HG03469 (cell line): Measurements from ENCODE around the gene PREP.
"Not testable (repeated sequence)": the region's sequence is repeated elsewhere in the genome, so short reads cannot be mapped to it uniquely, and the experiment has no call there.

Experiments
- ATAC-seq: cut with Tn5 transposase; IDR thresholded peaks from one replicate; pipeline ENCODE4 v1.9.1; 2021; ENCODE audit warnings: mild to moderate bottlenecking, moderate library complexity, moderate number of reproducible peaks; ENCODE audit not compliant: unreplicated experiment

PREP gene

DNA sequence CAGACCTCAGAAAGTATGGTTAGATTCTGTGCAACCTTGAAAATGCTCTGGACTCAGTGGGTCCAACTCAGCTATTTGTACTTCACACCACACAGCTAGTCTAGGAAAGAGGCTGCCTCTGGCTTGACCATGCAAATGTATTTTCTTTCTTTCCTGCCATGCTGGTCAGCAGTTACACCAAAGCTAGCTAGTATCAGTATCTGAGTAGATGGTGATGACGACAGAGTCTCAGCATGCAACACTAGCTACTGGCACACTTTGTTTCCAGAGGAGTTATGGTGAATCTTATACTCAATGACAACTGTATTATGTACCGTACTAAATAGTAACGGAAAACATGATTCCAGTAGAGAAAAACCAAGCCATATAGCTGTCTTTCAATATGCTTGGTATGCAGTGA is 126.5 kb downstream of the PREP start:
- no peak for ATAC-seq

DNA sequence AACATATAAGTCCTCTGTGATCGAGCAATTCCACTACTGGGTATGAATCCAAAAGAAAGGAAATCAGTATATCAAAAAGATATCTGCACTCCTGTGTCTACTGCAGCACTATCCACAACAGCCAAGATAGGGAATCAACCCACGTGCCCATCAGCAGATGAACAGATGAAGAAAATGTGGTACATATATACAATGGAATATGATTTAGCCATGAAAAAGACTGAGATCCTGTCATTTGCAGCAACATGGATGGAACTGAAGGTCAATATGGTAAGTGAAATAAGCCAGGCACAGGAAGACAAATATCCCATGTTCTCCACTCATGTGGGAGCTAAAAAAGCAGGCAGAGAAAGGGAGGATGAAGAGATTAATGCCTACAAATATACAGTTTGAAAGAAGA is 127.3 kb downstream of the PREP start:
- ATAC-seq, result no peak

DNA sequence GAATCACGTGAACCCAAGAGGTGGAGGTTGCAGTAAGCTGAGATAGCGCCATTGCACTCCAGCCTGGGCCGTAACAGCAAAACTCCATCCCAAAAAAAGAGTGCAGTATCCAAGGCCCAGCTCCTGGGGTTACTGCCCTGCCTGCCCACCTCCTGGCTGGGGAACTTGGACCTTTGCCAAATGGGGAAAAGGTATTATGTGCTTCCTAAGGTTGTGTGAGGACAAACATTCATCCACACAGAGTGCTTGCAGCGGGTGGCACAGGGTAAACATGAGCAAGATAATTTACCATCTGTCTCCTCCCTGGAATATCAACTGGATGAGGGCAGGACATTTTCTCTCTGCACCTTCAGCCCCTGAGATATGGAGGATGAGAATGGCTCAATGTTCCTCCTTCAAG is 128.2 kb downstream of the PREP start:
- ATAC-seq, result no peak

DNA sequence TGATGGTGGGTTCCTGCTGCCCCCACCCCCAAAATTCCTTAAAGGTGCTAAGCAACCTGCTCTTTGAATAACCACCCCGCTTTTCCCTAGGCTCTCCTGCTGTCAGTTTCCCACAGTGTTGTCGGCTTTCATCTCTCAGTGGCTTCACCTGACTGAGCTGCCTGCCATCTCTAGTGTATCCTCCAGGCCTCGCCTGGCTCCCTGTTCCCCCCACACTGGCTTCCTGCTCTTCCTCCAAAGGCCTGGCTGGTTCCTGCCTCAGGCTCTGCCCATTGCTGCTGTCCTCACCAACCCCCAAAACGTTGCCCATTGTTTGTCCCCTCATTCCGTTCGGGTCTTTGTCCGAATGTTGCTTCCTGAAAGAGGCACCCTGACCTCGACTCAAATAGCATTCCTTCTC is 129.3 kb downstream of the PREP start:
- no peak for ATAC-seq

GRCh38 chr6:105272786-105273185 is 130.1 kb downstream of the PREP start:
- ATAC-seq, result no peak

DNA sequence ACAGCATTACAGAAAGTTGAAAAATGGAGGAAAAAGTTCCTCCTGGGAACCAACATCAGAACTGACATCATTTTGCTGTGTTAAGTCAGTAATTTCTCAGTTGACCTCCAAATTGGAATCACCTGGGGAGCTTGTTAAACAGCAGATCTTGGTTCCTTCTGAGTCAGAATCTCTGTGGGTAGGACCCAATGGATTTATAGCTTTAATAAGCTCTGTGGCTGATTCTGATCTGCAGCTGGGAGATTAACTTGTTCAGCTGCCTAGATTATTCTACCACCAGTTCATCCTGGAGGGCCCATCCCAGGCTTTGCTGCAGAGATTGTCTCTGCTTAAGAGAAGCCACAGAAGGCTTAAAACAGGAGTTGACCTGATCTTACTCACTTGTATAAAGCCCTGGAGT is 132.4 kb downstream of the PREP start:
- no peak for ATAC-seq

DNA sequence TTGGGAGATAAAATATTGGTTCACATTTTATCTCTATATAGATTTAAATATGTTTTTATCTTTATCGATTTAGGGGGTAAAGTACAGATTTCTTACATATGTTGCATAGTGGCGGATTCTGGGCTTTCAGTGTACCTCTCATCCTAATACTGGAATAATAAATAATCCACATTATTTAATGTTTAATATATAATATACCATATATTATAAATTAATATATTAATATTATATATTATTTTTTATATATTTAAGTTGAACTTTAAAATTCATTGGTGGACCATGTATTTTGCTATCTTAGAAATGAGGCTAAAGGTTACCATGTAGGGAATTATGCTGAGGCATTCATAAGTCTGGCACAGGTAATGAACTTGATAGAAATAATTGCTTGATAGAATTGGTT is 133.5 kb downstream of the PREP start:
- ATAC-seq, result no peak

GRCh38 chr6:105263685-105264610 is 138.9 kb downstream of the PREP start:
- no peak for ATAC-seq

- no peak for ATAC-seq
Measured at GRCh38 chr6:105259913-105260889, 142.7 kb downstream of the PREP start.

- ATAC-seq, result no peak
Measured at GRCh38 chr6:105258816-105259215, 144.1 kb downstream of the PREP start.

- no peak for ATAC-seq
Measured at GRCh38 chr6:105257340-105257739, 145.5 kb downstream of the PREP start.

DNA sequence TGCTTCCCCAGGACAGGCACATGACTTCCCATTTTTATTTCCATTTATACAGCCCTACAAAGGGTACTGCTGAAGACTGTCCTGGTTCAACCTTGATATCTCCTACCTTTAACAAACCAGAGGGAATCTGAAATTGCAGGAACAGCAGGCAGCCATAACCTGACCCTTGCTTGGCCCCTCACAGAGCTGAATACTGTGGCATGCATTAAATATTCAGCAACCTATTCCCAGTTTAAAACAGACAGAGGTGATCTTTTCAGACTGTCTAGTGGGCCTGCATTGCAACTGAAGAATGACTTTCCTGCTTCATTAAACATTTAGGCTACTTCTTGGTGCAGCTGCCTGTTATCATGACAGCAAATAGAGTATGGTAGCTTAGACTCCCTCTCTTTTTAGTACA is 146.3 kb downstream of the PREP start:
- no peak for ATAC-seq

- ATAC-seq, result no peak
Measured at GRCh38 chr6:105253787-105254186, 149.1 kb downstream of the PREP start.

DNA sequence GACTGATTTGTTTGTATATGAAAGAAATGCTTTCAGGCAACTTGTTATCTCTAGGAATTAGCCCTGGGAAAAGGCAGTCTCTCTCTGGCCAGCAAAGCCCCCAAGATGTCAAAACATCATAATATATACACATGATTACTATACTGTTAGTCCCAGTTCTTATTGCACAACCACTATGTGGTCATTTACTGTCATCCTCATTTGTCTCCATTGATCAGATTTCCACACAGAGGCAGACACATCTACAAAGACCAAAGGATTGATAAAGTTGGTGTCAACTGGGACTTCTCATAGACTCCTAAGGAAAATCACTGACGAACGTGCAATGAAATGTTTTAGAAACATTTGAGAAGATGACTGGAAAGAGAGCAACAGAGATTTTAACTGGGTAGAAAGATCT is 151.2 kb downstream of the PREP start:
- ATAC-seq, result no peak

GRCh38 chr6:105250533-105250932 is 152.3 kb downstream of the PREP start:
- no peak for ATAC-seq

- ATAC-seq, result no peak
Measured at GRCh38 chr6:105243487-105243886, 159.4 kb downstream of the PREP start.

DNA sequence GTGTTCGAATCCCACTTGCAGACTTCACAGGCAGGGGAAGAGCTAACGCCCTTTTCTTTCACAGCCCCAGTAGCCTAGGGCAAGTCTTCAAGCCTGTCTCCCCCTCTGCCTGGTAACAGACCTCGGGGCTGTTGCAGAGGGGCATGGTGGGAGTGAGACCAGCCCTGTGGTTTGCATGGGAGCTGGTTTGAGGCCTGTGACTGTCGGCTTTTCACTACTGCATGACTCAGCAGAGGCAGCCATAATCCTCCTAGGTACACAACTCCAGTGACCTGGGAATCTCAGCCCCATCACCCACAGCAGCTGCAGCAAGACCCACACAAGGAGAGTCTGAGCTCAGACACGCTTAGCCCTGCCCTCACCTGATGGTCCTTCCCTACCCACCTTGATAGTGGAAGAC is 167.7 kb downstream of the PREP start:
- no peak for ATAC-seq

GRCh38 chr6:105231771-105232170 is 171.1 kb downstream of the PREP start:
- not testable (repeated sequence) for ATAC-seq
